PC-3 (cell line): ENCODE results near the gene DHH. TPM values are rescaled to one million over a fixed set of nuclear protein-coding genes. Genes with fewer than 3 reads are reported as not detected.
A peak's percentile ranks its signal among the peaks of the same experiment; 100 is the strongest.

ENCODE experiments used
- ATAC-seq: fragments of 200-7000 bp; cut with Tn5 transposase; 2 replicates; pipeline ENCODE4 v1.9.1; 2020; ENCODE audit warnings: mild to moderate bottlenecking, moderate library complexity
- BruUV-seq: library from RNA; stranded (reverse); fragments of 400-500 nt; replicated peaks from 2 replicates; lab custom pipeline; 2021; lab: Mats Ljungman, UMichigan
- CTCF ChIA-PET: fragments of 300-600 bp; sonication (Branson Sonifier 250); formaldehyde crosslinking; loops from one replicate; lab custom pipeline; 2022; ENCODE audit warnings: antibody characterized with exemption; lab: Charles Lee
- POLR2A ChIA-PET: fragments of 300-600 bp; sonication (Branson Sonifier 250); formaldehyde crosslinking; loops from one replicate; lab custom pipeline; 2022; ENCODE audit warnings: antibody characterized with exemption; ENCODE audit not compliant: unreplicated experiment; lab: Charles Lee
- DNase-seq: peaks from one replicate; pipeline ENCODE4 v3.0.0-alpha.2; 2015
- H2AFZ ChIP-seq: fragments of 300-600 bp; sonication (generic); 2 replicates; pipeline ENCODE4 v1.6.0; 2016; ENCODE audit warnings: antibody characterized with exemption, low read length
- H3F3A ChIP-seq: fragments of 300-600 bp; sonication (generic); one replicate; pipeline ENCODE4 v1.6.0; 2017; ENCODE audit warnings: antibody characterized with exemption, low read length, control low read depth, mild to moderate bottlenecking; ENCODE audit not compliant: unreplicated experiment
- H3K27ac ChIP-seq: fragments of 300-600 bp; sonication (generic); 2 replicates; pipeline ENCODE4 v1.5.1; 2016; ENCODE audit warnings: mild to moderate bottlenecking, low read length
- H3K27me3 ChIP-seq: fragments of 300-600 bp; sonication (generic); 2 replicates; pipeline ENCODE4 v1.6.1; 2016; ENCODE audit warnings: low read length, mixed read lengths
- H3K36me3 ChIP-seq: fragments of 300-600 bp; sonication (generic); 2 replicates; pipeline ENCODE4 v1.6.1; 2016; ENCODE audit warnings: low read depth, mixed run types, low read length, mixed read lengths
- H3K4me1 ChIP-seq: fragments of 300-600 bp; sonication (generic); 2 replicates; pipeline ENCODE4 v1.5.1; 2016; ENCODE audit warnings: low read length; ENCODE audit not compliant: insufficient read depth
- H3K4me2 ChIP-seq: fragments of 300-600 bp; sonication (generic); 2 replicates; pipeline ENCODE4 v1.6.0; 2016; ENCODE audit warnings: low read length
- H3K4me3 ChIP-seq: fragments of 300-600 bp; sonication (generic); 2 replicates; pipeline ENCODE4 v1.5.1; 2016; ENCODE audit warnings: mild to moderate bottlenecking, low read length, mixed read lengths
- H3K79me2 ChIP-seq: fragments of 300-600 bp; sonication (generic); 2 replicates; pipeline ENCODE4 v1.6.1; 2017; ENCODE audit warnings: low read length, mixed read lengths
- H3K9ac ChIP-seq: fragments of 300-600 bp; sonication (generic); 2 replicates; pipeline ENCODE4 v1.6.0; 2016; ENCODE audit warnings: mild to moderate bottlenecking, low read length
- H3K9me2 ChIP-seq: fragments of 300-600 bp; sonication (generic); replicated peaks from 2 replicates; pipeline ENCODE4 v1.6.1; 2016; ENCODE audit warnings: mixed run types, low read length, mixed read lengths
- H3K9me3 ChIP-seq: fragments of 300-600 bp; sonication (generic); 2 replicates; pipeline ENCODE4 v1.6.1; 2016; ENCODE audit warnings: low read length, mixed read lengths
- H4K20me1 ChIP-seq: fragments of 300-600 bp; sonication (generic); 2 replicates; pipeline ENCODE4 v1.6.1; 2016; ENCODE audit warnings: low read length, mixed read lengths
- CTCF ChIP-seq: fragments of 300-600 bp; sonication (generic); conservative IDR thresholded peaks from 2 replicates; pipeline ENCODE4 v1.5.1; 2017; ENCODE audit warnings: antibody characterized with exemption, low read depth, mild to moderate bottlenecking, low read length
- EZH2 ChIP-seq: fragments of 300-600 bp; sonication (generic); IDR thresholded peaks from one replicate; pipeline ENCODE4 v1.6.1; 2017; ENCODE audit warnings: antibody characterized with exemption, mild to moderate bottlenecking, low read length; ENCODE audit not compliant: unreplicated experiment
- EZH2phosphoT487 ChIP-seq: fragments of 300-600 bp; sonication (generic); IDR thresholded peaks from 2 replicates; pipeline ENCODE4 v1.6.1; 2018; ENCODE audit warnings: mild to moderate bottlenecking, antibody characterized with exemption, low read length, borderline replicate concordance
- intact Hi-C: fragments of 100-400 bp; cut with micrococcal nuclease; formaldehyde crosslinking; loops from 2 replicates; pipeline ENCODE4 v1.9.0; 2023
- total RNA-seq: library from RNA; depleted of rRNA; stranded (reverse); fragments of >200 nt; gene quantifications from 2 replicates; pipeline ENCODE4 v1.2.3, GENCODE V29; 2014

DHH gene
- total RNA-seq, 1 experiment from 2014 or later, result 0.04 TPM

- TF ChIP-seq EZH2phosphoT487, result no peak
- TF ChIP-seq EZH2, result no peak
- H4K20me1 ChIP-seq, result no peaks in the 10 kb centered on the region
- intact Hi-C loops, result no loop called here
- H3K9ac ChIP-seq, result no peak overlapping the region
- DNase-seq, result no peak
- no TSS peak for BruUV-seq
- H3K4me1 ChIP-seq, result peaks cover 33% of the 10 kb centered on the region
- peaks cover 38% of the 10 kb centered on the region for H3K27me3 ChIP-seq
- POLR2A ChIA-PET, result no interaction called here
- H3K4me2 ChIP-seq, result peak overlapping the region; percentile 59
- no peaks in the 10 kb centered on the region for H3F3A ChIP-seq
- H3K79me2 ChIP-seq, result no peaks in the 10 kb centered on the region
- H3K9me3 ChIP-seq, result no peaks in the 10 kb centered on the region
- H3K9me2 ChIP-seq, result no peaks in the 10 kb centered on the region
- H3K4me3 ChIP-seq, result peak overlapping the region; percentile 43
- H3K36me3 ChIP-seq, result no peaks in the 10 kb centered on the region
- no peak overlapping the region for H3K27ac ChIP-seq
- peak overlapping the region; percentile 54 for H2AFZ ChIP-seq
- CTCF ChIA-PET, result no interaction called here
- ATAC-seq, result peak; percentile 1; the same call in 1 of the 2 replicates
Measured at GRCh38 chr12:49091056-49091835, 3.4 kb downstream of the DHH start.

DNA sequence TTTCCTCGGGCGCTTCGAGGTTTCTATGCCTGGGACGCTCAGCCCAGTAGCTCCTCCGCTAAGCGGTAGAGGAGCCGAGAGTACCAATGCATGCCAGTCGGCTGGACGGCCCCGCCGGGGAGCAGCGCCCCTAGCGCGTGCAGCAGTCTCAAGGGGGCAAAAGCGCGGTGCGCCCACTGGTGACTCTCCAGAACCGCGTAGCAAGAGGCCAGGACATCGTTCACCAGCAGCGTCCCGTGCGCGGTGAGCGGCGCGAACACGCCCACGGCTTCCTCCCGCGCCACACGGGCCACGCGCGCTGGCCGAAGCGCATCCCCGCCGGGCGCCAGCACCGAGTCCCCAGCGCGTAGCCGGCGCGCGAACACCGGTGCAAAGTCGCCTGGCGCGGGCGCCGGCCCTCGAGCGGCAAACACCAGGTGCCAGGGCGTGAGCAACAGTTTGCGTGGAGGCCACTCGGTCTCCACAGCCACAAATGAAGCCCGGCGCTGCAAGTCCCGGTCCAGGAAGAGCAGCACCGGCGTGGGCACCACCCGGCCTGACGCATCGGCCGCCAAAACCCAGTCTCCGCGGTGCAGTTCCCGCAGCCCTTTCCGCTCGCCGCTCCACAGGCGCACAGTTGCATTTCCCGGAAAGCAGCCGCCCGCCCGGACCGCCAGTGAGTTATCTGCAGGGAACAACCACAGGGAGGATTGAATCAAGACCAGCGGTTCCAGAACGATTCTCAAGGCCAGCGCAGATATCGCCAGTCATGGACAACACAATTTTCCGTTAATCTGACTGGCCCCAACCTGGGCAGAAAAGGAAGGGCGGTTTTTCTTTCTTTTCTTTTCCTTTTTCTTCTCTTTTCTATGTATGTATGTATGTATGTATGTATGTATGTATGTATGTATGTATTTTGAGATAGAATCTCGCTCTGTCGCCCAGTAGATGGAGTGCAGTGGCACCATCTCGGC lies 4.5 kb downstream of the DHH start:
- H3K36me3 ChIP-seq, result no peaks in the 10 kb centered on the region
- no peaks in the 10 kb centered on the region for H3K9me2 ChIP-seq
- no peaks in the 10 kb centered on the region for H3K79me2 ChIP-seq
- POLR2A ChIA-PET, result no interaction called here
- peak overlapping the region; percentile 61 for H2AFZ ChIP-seq
- peak; percentile 9; the same call in 1 of the 2 replicates for ATAC-seq
- H3K4me1 ChIP-seq, result peaks cover 33% of the 10 kb centered on the region
- peak; percentile 35 for DNase-seq
- H3K27ac ChIP-seq, result no peak overlapping the region
- H3K4me2 ChIP-seq, result peak overlapping the region; percentile 87
- peak overlapping the region; percentile 63 for H3K4me3 ChIP-seq
- H3K27me3 ChIP-seq, result peaks cover 38% of the 10 kb centered on the region
- no peaks in the 10 kb centered on the region for H3K9me3 ChIP-seq
- intact Hi-C loops, result loop anchor here (2.0 kb wide), 1 partner anchor 21 kb away; the partner anchor contains the start of gene RHEBL1
- no peaks in the 10 kb centered on the region for H3F3A ChIP-seq
- CTCF ChIA-PET, result interaction anchor here (1.9 to 3.2 kb wide), 3 partner anchors 20 to 31 kb away, joined by 11 to 36 read pairs (median 25); partner anchors contain the start of gene RHEBL1
- H3K9ac ChIP-seq, result no peak overlapping the region
- no TSS peak for BruUV-seq
- no peaks in the 10 kb centered on the region for H4K20me1 ChIP-seq
- TF ChIP-seq CTCF, result peak; percentile 41; the same call in 1 of the 2 replicates
- 0 out of 2 replicates have a peak, but pooled peaks have one; percentile 19 for TF ChIP-seq EZH2phosphoT487
- TF ChIP-seq EZH2, result peak; percentile 71

- Histone ChIP-seq H3K79me2 (no peaks in the 10 kb centered on the region), H3K27ac (no peak overlapping the region), H4K20me1 (no peaks in the 10 kb centered on the region), H3K9ac (no peak overlapping the region), H3K4me3 (peak overlapping the region; percentile 59; the same call in 1 of the 2 replicates), H3K9me3 (no peaks in the 10 kb centered on the region), H2AFZ (peak overlapping the region; percentile 83; the same call in 1 of the 2 replicates), H3K9me2 (no peaks in the 10 kb centered on the region), H3K4me1 (peaks cover 27% of the 10 kb centered on the region), H3K27me3 (peaks cover 32% of the 10 kb centered on the region), H3K4me2 (peak overlapping the region; percentile 83), H3K36me3 (no peaks in the 10 kb centered on the region), H3F3A (no peaks in the 10 kb centered on the region)
- intact Hi-C loops, result loop anchor here (1.0 to 2.0 kb wide), 3 partner anchors 20 to 145 kb away; partner anchors contain the start of gene RHEBL1
- BruUV-seq, result no TSS peak
- DNase-seq (no peak), ATAC-seq (no peak)
- CTCF ChIA-PET, result interaction anchor here (0.8 to 3.2 kb wide), 9 partner anchors 8 to 418 kb away, joined by 3 to 36 read pairs (median 11); partner anchors contain the start of gene RHEBL1
- POLR2A ChIA-PET, result interaction anchor here (0.6 kb wide), 1 partner anchor 11 kb away, joined by 10 read pairs; no protein-coding TSS in a partner anchor
- TF ChIP-seq EZH2phosphoT487 (no peak), EZH2 (no peak), CTCF (no peak)
Measured at GRCh38 chr12:49088932-49089330, 5.7 kb downstream of the DHH start.
